GM11168 (cell line): Measurements from ENCODE around the gene ZDHHC6.
"Not testable (repeated sequence)": the region's sequence is repeated elsewhere in the genome, so short reads cannot be mapped to it uniquely, and the experiment has no call there.

Source experiments
- in situ Hi-C: fragments of 300-500 bp; cut with MboI; formaldehyde crosslinking; loops from one replicate; pipeline ENCODE4 v1.12.0; 2022; ENCODE audit warnings: low sequenced_read_pairs; ENCODE audit not compliant: unreplicated experiment

ZDHHC6 gene

GRCh38 chr10:112446855-112447619, at the start of gene ZDHHC6, which contains the start of gene VTI1A:
TSS of gene ZDHHC6 (minus strand) at chr10:112446914. CDS start at chr10:112445436, 1,478 bp downstream.
TSS of gene VTI1A (plus strand) at chr10:112447215. CDS start at chr10:112447374, 159 bp downstream.
- in situ Hi-C loops, result no loop called here

GRCh38 chr10:112492736-112493135, 46.0 kb upstream of the ZDHHC6 start:
- in situ Hi-C loops, result no loop called here

- in situ Hi-C loops, result no loop called here
Measured at GRCh38 chr10:112491144-112491543, 44.4 kb upstream of the ZDHHC6 start.

- in situ Hi-C loops, result no loop called here
Measured at GRCh38 chr10:112490545-112490944, 43.8 kb upstream of the ZDHHC6 start.

- in situ Hi-C loops, result no loop called here
Measured at GRCh38 chr10:112487964-112488363, 41.2 kb upstream of the ZDHHC6 start.

- in situ Hi-C loops, result no loop called here
Measured at GRCh38 chr10:112484399-112484798, 37.7 kb upstream of the ZDHHC6 start.

- in situ Hi-C loops, result no loop called here
Measured at GRCh38 chr10:112481602-112482001, 34.9 kb upstream of the ZDHHC6 start.

- in situ Hi-C loops, result no loop called here
Measured at GRCh38 chr10:112475575-112476218, 29.0 kb upstream of the ZDHHC6 start.

- in situ Hi-C loops, result no loop called here
Measured at GRCh38 chr10:112471878-112472487, 25.3 kb upstream of the ZDHHC6 start.

GRCh38 chr10:112467541-112468075, 20.9 kb upstream of the ZDHHC6 start:
- in situ Hi-C loops, result no loop called here

- in situ Hi-C loops, result no loop called here
Measured at GRCh38 chr10:112466802-112467201, 20.1 kb upstream of the ZDHHC6 start.

- in situ Hi-C loops, result no loop called here
Measured at GRCh38 chr10:112465299-112465883, 18.7 kb upstream of the ZDHHC6 start.

- in situ Hi-C loops, result not testable (repeated sequence)
Measured at GRCh38 chr10:112464074-112464473, 17.4 kb upstream of the ZDHHC6 start.

GRCh38 chr10:112461029-112461887, 14.5 kb upstream of the ZDHHC6 start:
- in situ Hi-C loops, result no loop called here

- in situ Hi-C loops, result no loop called here
Measured at GRCh38 chr10:112460366-112460765, 13.7 kb upstream of the ZDHHC6 start.

GRCh38 chr10:112456533-112456932, 9.8 kb upstream of the ZDHHC6 start:
- in situ Hi-C loops, result no loop called here

GRCh38 chr10:112454910-112455779, 8.4 kb upstream of the ZDHHC6 start:
- in situ Hi-C loops, result no loop called here

- in situ Hi-C loops, result no loop called here
Measured at GRCh38 chr10:112448888-112449287, 2.2 kb upstream of the ZDHHC6 start.

- in situ Hi-C loops, result no loop called here
Measured at GRCh38 chr10:112447620-112447928, 860 bp upstream of the ZDHHC6 start.
